Measurements from ENCODE around the gene RASSF9.
A peak's percentile ranks its signal among the peaks of the same experiment; 100 is the strongest.

Gene RASSF9

DNA sequence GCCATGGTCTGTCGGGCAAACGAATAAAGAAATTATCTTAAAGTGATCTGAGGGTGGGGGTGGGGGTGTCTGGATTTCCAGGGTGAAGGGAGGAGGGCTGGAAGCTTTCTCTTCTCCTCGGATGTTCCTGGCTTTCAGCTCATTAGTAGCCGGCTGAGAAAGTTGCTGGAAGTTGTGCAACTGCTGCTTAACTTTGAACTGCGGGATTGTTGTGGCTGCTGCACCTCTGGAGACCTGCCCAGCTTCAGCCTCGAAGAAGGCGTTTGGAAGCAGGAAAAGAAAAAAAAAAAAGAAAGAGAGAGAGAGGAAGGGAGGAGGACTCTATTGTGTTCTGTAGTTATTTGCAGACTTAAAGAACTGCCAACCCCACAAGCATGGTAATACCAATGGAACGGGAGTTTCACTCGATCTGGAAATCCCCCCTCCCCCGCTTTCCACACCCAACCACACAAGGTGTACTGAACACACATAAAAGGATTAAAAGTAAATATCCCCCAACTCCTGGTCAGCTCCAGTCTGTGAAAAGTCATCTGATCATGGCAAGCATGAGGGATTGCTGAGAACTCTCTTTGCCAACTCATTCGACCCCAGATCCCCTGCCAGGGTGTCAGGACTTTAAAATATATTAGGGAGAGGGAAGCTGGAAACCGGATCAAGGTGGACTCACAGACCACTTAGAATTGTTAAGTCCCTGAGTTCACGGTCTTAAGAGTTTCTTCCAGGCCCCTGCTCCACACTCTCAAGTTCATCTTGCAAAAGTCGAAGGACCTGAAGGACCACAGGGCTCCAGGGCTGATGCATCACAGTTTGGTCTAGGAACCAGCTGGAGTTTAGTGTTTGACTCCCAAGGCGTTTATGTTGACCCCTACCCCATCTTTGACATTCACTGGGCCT is at the start of gene RASSF9:
Gene RASSF9 (minus strand): TSS at position 213 of the 894 bp plus-strand sequence. CDS start 208 bp downstream, at position 5.
- H3K4me3 ChIP-seq (ENCODE audit: low read depth, low read length), result no peak within 1 kb of the TSS
- TF ChIP-seq, protein P1, sequence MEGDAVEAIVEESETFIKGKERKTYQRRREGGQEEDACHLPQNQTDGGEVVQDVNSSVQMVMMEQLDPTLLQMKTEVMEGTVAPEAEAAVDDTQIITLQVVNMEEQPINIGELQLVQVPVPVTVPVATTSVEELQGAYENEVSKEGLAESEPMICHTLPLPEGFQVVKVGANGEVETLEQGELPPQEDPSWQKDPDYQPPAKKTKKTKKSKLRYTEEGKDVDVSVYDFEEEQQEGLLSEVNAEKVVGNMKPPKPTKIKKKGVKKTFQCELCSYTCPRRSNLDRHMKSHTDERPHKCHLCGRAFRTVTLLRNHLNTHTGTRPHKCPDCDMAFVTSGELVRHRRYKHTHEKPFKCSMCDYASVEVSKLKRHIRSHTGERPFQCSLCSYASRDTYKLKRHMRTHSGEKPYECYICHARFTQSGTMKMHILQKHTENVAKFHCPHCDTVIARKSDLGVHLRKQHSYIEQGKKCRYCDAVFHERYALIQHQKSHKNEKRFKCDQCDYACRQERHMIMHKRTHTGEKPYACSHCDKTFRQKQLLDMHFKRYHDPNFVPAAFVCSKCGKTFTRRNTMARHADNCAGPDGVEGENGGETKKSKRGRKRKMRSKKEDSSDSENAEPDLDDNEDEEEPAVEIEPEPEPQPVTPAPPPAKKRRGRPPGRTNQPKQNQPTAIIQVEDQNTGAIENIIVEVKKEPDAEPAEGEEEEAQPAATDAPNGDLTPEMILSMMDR (IDR thresholded peaks at IDR 0.05; ENCODE audit: borderline replicate concordance, insufficient read depth, low read depth, low read length), result no peak

DNA sequence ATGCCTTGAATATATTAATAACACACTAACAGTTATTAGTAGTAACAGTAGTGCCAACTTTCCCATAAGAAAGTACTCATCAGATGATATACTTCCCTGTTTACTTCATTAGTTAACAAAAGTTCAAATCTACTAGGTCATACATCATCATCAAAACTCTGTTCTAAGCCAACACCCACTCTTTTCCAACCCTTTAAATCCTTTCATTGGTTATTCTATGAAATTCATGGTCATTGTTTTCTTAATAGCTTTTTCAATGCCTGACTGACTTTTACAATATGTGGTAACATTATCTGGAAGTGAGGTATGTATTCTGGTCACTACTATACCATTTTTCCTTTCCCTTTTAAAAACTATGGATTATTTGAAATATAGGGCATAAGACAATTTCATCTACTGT is 47.6 kb upstream of the RASSF9 start:
- H3K4me3 ChIP-seq (ENCODE audit: low read depth, low read length), result no peak overlapping the region
- TF ChIP-seq, protein P1 (IDR thresholded peaks at IDR 0.05; ENCODE audit: borderline replicate concordance, insufficient read depth, low read depth, low read length), result no peak

DNA sequence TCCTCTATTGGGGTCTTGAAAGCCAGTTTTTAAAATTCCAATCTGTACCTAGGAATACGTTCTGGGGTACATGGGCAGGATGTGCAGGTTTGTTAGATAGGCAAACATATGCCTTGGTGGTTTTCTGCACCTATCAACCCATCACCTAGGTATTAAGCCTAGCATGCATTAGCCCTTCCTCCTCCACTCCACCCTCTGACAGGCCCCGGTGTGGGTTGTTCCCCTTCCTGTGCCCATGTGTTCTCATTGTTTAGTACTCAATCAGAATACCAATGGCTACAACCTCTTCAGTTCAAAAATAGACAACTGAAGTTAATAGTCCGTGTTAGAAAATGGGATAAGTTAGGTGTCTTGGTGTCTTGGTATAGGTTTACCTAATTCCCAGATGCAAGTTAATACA is 41.2 kb upstream of the RASSF9 start:
- no peak overlapping the region for H3K4me3 ChIP-seq (ENCODE audit: low read depth, low read length)
- TF ChIP-seq, protein P1 (IDR thresholded peaks at IDR 0.05; ENCODE audit: borderline replicate concordance, insufficient read depth, low read depth, low read length), result no peak

DNA sequence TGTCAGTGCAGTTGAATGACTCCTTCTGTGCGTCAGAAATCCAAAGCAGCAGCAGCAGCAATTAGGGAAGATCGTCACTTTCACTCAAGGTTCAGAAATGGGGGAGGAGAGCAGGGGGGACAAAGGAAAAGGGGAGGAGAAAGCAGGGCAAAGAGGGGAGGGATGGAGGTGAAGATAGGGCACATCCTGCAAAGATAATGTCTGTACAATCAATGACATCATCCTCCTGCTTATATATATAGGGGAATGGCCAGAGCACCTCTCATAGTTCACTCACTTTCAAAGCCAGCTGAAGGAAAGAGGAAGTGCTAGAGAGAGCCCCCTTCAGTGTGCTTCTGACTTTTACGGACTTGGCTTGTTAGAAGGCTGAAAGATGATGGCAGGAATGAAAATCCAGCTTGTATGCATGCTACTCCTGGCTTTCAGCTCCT is 37.8 kb upstream of the RASSF9 start, which contains the start of gene NTS:
Gene NTS (plus strand): TSS at position 265 of the 431 bp plus-strand sequence. CDS start 109 bp downstream, at position 374.
- no peak within 1 kb of the TSS for H3K4me3 ChIP-seq (ENCODE audit: low read depth, low read length)
- TF ChIP-seq, protein P1 (IDR thresholded peaks at IDR 0.05; ENCODE audit: borderline replicate concordance, insufficient read depth, low read depth, low read length), result no peak

DNA sequence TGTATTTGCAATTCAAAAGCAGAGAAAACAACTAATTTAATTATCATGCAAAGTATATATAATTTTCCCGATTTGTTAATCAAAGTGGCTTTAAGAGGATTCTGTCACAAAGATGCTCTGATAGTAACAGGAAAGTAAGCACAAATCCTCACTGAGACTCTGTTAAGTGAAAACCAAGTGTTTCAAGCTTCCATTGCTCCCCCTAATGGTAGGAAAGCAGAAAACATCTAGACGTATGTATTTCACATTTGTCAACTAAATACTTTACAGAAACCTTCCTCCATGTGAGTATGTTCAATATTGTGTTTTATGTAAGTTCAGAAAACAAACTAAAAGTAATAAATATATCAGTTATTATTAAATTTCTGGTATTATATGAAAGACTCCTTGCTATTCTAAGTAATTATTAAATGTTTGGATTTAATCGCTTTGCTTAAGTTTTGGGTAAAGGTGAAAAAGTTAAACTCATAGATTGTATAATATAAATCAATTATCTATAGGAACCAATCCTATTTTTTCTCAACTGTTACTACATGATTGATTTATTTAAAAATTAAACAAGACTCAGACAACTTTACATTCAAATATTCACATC is 36.4 kb upstream of the RASSF9 start:
- TF ChIP-seq, protein P1 (IDR thresholded peaks at IDR 0.05; ENCODE audit: borderline replicate concordance, insufficient read depth, low read depth, low read length), result peak; percentile 63; the same call in 1 of the 2 replicates
- no peak overlapping the region for H3K4me3 ChIP-seq (ENCODE audit: low read depth, low read length)

DNA sequence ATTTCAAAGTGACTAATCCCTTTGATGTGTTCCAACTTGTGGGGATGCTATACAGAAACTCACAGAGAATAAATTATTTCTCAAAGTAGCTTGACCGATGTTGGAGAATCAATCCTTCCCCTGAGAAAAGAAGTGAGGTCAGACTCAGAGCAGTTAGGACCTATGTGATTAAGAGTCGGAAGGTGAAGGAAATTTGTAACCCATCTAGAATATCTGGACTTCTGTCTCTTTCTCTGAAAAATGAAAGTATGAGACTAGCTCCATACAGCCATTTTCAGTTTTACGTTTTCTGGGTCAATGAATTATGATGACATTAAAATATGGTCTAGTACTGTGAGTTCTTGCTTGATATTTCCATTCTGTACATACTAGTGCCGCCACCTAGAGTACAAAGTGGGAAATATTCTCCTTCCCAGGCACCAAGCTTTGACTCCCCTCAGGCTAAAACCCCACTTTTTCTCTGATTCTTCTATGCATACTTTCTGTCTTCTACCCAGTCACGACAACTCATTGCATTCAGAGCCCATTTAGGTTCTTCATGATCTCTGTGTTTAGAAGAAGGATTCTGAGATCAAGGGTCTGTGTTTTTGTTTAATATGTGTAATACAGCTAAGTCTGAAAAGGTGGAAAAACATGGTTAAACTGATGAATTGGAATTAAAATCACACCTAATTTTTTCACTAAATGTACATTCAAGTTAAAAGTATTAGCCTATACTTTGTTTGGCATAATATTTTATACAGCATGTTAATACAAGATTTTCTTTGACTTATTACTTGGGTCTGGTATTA is 31.0 kb upstream of the RASSF9 start:
- TF ChIP-seq, protein P1 (IDR thresholded peaks at IDR 0.05; ENCODE audit: borderline replicate concordance, insufficient read depth, low read depth, low read length), result peak; percentile 54; the same call in 1 of the 2 replicates
- H3K4me3 ChIP-seq (ENCODE audit: low read depth, low read length), result no peak overlapping the region
